SK-N-SH treated with all-trans-retinoic acid at 6 μM for 48 hours (cell line): ENCODE data around the gene SEMA4D.
A peak's percentile ranks its signal among the peaks of the same experiment; 100 is the strongest.

Experiments used
- ATAC-seq: fragments of 200-7000 bp; cut with Tn5 transposase; 3 replicates; pipeline ENCODE4 v1.9.1; 2020; ENCODE audit warnings: mild to moderate bottlenecking, moderate library complexity
- BACH2 ChIP-seq: fragments of 250-450 bp; sonication (Bioruptor Pico); IDR thresholded peaks from 2 replicates; pipeline ENCODE4 v1.9.0; 2021; ENCODE audit warnings: mild to moderate bottlenecking, borderline replicate concordance
- CSDC2 ChIP-seq: fragments of 250-450 bp; sonication (Bioruptor Pico); IDR thresholded peaks from 2 replicates; pipeline ENCODE4 v1.5.0; 2020; ENCODE audit warnings: mild to moderate bottlenecking, moderate library complexity
- ESRRG ChIP-seq: fragments of 250-450 bp; sonication (Bioruptor Pico); IDR thresholded peaks from 2 replicates; pipeline ENCODE4 v1.6.1; 2021; ENCODE audit warnings: mild to moderate bottlenecking
- GLIS3 ChIP-seq: fragments of 250-450 bp; sonication (Bioruptor Pico); IDR thresholded peaks from 2 replicates; pipeline ENCODE4 v1.5.0; 2020; ENCODE audit warnings: mild to moderate bottlenecking, moderate library complexity
- ISL1 ChIP-seq: fragments of 250-450 bp; sonication (Bioruptor Pico); IDR thresholded peaks from 2 replicates; pipeline ENCODE4 v2.1.2; 2022; ENCODE audit warnings: mild to moderate bottlenecking, moderate library complexity
- PPARA ChIP-seq: fragments of 250-450 bp; sonication (Bioruptor Pico); IDR thresholded peaks from 2 replicates; pipeline ENCODE4 v1.5.0; 2020; ENCODE audit warnings: mild to moderate bottlenecking, borderline replicate concordance
- RARB ChIP-seq: fragments of 250-450 bp; sonication (Bioruptor Pico); IDR thresholded peaks from 2 replicates; pipeline ENCODE4 v1.8.0; 2021; ENCODE audit warnings: mild to moderate bottlenecking, moderate library complexity
- SNAI2 ChIP-seq: fragments of 250-450 bp; sonication (Bioruptor Pico); IDR thresholded peaks from 2 replicates; pipeline ENCODE4 v1.5.0; 2020; ENCODE audit warnings: mild to moderate bottlenecking, moderate library complexity
- TCF4 ChIP-seq: fragments of 250-450 bp; sonication (Bioruptor Pico); IDR thresholded peaks from 2 replicates; pipeline ENCODE4 v1.8.0; 2021; ENCODE audit warnings: mild to moderate bottlenecking, moderate library complexity, borderline replicate concordance
- ZC3H10 ChIP-seq: fragments of 250-450 bp; sonication (Bioruptor Pico); IDR thresholded peaks from 2 replicates; pipeline ENCODE4 v1.5.1; 2021; ENCODE audit warnings: mild to moderate bottlenecking, moderate library complexity
- ZFP3 ChIP-seq: fragments of 250-450 bp; sonication (Bioruptor Pico); IDR thresholded peaks from 2 replicates; pipeline ENCODE4 v1.5.0; 2020; ENCODE audit warnings: mild to moderate bottlenecking, moderate library complexity
- ZFP30 ChIP-seq: fragments of 450-650 bp; formaldehyde crosslinking; IDR thresholded peaks from 2 replicates; pipeline ENCODE4 v1.5.0; 2022; ENCODE audit warnings: mild to moderate bottlenecking, moderate library complexity
- ZNF565 ChIP-seq: fragments of 450-650 bp; formaldehyde crosslinking; conservative IDR thresholded peaks from 2 replicates; pipeline ENCODE4 v1.5.0; 2020; ENCODE audit warnings: low read depth, mild to moderate bottlenecking, moderate library complexity
- ZNF8 ChIP-seq: fragments of 450-650 bp; formaldehyde crosslinking; IDR thresholded peaks from 2 replicates; pipeline ENCODE4 v1.5.0; 2020; ENCODE audit warnings: mild to moderate bottlenecking, moderate library complexity
- TF ChIP-seq, protein P1 (sequence below): fragments of 250-450 bp; sonication (Bioruptor Pico); IDR thresholded peaks from 2 replicates; pipeline ENCODE4 v1.8.0; 2020; ENCODE audit warnings: mild to moderate bottlenecking, moderate library complexity, borderline replicate concordance
- TF ChIP-seq, protein P2 (sequence below): fragments of 250-450 bp; sonication (Bioruptor Pico); IDR thresholded peaks from 2 replicates; pipeline ENCODE4 v1.5.1; 2021; ENCODE audit warnings: mild to moderate bottlenecking, moderate library complexity
- TF ChIP-seq, protein P3 (sequence below): fragments of 250-450 bp; sonication (Bioruptor Pico); IDR thresholded peaks from 2 replicates; pipeline ENCODE4 v1.8.0; 2021; ENCODE audit warnings: low read depth, mild to moderate bottlenecking, moderate library complexity, borderline replicate concordance
- TF ChIP-seq, protein P4 (sequence below): fragments of 250-450 bp; sonication (Bioruptor Pico); IDR thresholded peaks from 2 replicates; pipeline ENCODE4 v1.5.1; 2020; ENCODE audit warnings: low read depth, mild to moderate bottlenecking, moderate library complexity
- TF ChIP-seq, protein P5 (sequence below): fragments of 250-450 bp; sonication (Bioruptor Pico); IDR thresholded peaks from 2 replicates; pipeline ENCODE4 v1.5.0; 2020; ENCODE audit warnings: mild to moderate bottlenecking, moderate library complexity

The SEMA4D gene

DNA sequence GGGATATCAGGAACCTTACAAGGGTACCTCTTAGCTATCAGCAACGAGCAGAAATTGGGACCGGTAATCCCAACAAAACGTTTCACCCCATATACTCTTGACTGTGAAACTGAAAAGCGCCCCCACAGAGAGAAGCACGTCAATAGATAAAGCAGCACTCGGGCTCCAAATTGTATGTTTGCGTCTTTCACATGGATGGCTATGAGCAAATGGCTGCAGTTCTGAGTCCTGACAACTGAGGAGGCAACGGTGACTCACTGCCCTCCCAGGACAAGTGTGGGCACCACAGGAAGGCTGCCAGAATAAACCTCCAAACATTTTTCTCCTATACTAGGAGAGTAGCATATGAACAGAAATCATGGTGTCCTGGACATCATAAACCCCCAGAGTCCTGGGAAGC, 36.6 kb downstream of the SEMA4D start:
- no peak for TF ChIP-seq CSDC2 (CRISPR knock-in tag)
- TF ChIP-seq, all 23 proteins: peak for 0

DNA sequence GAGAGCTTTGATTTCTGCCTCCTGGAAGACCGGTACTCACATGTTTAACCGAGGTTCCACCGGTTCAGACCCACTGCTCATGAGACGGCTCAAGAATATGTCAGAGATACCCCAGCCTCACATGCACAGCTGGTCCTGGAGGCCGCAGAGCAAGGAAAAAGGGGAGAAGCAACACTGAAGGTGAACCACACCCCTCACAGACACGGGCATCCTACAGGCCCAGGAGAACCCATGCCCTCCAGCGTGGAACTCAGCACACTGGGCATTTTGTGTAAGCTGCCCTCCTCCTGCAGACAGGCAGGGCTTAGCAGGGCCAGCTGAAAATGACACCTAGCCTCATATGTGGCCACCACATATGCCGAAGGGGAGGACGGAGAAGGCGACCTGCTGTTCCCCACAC, 37.4 kb downstream of the SEMA4D start:
- TF ChIP-seq ZFP30 (CRISPR knock-in tag) (no peak), PPARA (CRISPR knock-in tag) (no peak), ZFP3 (no peak), ZNF565 (CRISPR knock-in tag) (no peak), ZC3H10 (CRISPR knock-in tag) (no peak), ESRRG (CRISPR knock-in tag) (no peak), GLIS3 (CRISPR knock-in tag) (no peak)
- TF ChIP-seq, protein P1, sequence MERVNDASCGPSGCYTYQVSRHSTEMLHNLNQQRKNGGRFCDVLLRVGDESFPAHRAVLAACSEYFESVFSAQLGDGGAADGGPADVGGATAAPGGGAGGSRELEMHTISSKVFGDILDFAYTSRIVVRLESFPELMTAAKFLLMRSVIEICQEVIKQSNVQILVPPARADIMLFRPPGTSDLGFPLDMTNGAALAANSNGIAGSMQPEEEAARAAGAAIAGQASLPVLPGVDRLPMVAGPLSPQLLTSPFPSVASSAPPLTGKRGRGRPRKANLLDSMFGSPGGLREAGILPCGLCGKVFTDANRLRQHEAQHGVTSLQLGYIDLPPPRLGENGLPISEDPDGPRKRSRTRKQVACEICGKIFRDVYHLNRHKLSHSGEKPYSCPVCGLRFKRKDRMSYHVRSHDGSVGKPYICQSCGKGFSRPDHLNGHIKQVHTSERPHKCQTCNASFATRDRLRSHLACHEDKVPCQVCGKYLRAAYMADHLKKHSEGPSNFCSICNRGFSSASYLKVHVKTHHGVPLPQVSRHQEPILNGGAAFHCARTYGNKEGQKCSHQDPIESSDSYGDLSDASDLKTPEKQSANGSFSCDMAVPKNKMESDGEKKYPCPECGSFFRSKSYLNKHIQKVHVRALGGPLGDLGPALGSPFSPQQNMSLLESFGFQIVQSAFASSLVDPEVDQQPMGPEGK (CRISPR knock-in tag) = no peak
- TF ChIP-seq, protein P2, sequence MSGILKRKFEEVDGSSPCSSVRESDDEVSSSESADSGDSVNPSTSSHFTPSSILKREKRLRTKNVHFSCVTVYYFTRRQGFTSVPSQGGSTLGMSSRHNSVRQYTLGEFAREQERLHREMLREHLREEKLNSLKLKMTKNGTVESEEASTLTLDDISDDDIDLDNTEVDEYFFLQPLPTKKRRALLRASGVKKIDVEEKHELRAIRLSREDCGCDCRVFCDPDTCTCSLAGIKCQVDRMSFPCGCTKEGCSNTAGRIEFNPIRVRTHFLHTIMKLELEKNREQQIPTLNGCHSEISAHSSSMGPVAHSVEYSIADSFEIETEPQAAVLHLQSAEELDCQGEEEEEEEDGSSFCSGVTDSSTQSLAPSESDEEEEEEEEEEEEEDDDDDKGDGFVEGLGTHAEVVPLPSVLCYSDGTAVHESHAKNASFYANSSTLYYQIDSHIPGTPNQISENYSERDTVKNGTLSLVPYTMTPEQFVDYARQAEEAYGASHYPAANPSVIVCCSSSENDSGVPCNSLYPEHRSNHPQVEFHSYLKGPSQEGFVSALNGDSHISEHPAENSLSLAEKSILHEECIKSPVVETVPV (CRISPR knock-in tag) = no peak
- TF ChIP-seq, all 23 proteins: peak for 0

More for the DNA sequence above, 36.6 kb downstream of the SEMA4D start:
- peak; percentile 92 for ATAC-seq

DNA sequence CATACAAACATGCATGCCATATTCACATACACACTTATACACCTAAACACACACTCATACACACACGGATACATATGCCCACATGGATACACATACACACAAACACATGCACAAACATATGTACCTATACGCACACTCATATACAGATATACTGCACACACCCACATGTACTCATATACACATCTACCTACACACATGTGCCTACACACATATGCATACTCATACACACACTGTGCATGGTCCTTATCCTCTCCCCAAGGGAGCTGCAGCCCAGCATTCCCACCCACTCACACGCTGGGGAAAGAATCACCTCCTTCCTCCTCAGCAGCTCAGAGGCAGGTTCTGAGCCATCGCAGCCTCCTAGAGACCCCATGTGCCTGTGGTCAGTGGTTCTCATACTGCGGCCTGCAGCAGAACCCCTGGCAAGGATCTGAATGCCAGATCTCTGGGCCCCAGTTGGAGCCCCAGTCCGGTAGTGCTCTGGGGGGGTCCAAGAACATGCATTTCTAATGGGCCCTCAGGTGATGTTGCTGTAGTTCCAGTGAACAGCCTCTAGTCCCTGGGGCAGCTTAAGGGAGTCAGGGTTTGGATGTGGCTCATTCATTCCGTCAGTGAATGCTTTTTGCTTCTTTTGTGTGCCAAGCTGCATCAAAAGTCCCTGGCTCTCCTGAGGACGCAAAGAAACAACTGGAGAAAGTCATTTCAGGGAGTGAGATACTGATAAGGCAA, 39.0 kb downstream of the SEMA4D start:
- ATAC-seq = no peak
- TF ChIP-seq, protein P3, sequence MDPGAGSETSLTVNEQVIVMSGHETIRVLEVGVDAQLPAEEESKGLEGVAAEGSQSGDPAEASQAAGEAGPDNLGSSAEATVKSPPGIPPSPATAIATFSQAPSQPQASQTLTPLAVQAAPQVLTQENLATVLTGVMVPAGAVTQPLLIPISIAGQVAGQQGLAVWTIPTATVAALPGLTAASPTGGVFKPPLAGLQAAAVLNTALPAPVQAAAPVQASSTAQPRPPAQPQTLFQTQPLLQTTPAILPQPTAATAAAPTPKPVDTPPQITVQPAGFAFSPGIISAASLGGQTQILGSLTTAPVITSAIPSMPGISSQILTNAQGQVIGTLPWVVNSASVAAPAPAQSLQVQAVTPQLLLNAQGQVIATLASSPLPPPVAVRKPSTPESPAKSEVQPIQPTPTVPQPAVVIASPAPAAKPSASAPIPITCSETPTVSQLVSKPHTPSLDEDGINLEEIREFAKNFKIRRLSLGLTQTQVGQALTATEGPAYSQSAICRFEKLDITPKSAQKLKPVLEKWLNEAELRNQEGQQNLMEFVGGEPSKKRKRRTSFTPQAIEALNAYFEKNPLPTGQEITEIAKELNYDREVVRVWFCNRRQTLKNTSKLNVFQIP = no peak
- no peak for TF ChIP-seq BACH2 (CRISPR knock-in tag)
- no peak for TF ChIP-seq TCF4 (CRISPR knock-in tag)
- TF ChIP-seq ZNF8 = no peak
- no peak for TF ChIP-seq ESRRG (CRISPR knock-in tag)
- TF ChIP-seq, protein P2 (CRISPR knock-in tag) = no peak
- TF ChIP-seq GLIS3 (CRISPR knock-in tag) = no peak
- TF ChIP-seq, protein P1 (CRISPR knock-in tag) = no peak
- no peak for TF ChIP-seq ZC3H10 (CRISPR knock-in tag)
- no peak for TF ChIP-seq RARB (CRISPR knock-in tag)
- TF ChIP-seq, protein P4, sequence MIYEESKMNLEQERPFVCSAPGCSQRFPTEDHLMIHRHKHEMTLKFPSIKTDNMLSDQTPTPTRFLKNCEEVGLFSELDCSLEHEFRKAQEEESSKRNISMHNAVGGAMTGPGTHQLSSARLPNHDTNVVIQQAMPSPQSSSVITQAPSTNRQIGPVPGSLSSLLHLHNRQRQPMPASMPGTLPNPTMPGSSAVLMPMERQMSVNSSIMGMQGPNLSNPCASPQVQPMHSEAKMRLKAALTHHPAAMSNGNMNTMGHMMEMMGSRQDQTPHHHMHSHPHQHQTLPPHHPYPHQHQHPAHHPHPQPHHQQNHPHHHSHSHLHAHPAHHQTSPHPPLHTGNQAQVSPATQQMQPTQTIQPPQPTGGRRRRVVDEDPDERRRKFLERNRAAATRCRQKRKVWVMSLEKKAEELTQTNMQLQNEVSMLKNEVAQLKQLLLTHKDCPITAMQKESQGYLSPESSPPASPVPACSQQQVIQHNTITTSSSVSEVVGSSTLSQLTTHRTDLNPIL (CRISPR knock-in tag) = no peak
- no peak for TF ChIP-seq ZFP3
- no peak for TF ChIP-seq ISL1 (CRISPR knock-in tag)
- TF ChIP-seq PPARA (CRISPR knock-in tag) = no peak
- TF ChIP-seq, protein P5, sequence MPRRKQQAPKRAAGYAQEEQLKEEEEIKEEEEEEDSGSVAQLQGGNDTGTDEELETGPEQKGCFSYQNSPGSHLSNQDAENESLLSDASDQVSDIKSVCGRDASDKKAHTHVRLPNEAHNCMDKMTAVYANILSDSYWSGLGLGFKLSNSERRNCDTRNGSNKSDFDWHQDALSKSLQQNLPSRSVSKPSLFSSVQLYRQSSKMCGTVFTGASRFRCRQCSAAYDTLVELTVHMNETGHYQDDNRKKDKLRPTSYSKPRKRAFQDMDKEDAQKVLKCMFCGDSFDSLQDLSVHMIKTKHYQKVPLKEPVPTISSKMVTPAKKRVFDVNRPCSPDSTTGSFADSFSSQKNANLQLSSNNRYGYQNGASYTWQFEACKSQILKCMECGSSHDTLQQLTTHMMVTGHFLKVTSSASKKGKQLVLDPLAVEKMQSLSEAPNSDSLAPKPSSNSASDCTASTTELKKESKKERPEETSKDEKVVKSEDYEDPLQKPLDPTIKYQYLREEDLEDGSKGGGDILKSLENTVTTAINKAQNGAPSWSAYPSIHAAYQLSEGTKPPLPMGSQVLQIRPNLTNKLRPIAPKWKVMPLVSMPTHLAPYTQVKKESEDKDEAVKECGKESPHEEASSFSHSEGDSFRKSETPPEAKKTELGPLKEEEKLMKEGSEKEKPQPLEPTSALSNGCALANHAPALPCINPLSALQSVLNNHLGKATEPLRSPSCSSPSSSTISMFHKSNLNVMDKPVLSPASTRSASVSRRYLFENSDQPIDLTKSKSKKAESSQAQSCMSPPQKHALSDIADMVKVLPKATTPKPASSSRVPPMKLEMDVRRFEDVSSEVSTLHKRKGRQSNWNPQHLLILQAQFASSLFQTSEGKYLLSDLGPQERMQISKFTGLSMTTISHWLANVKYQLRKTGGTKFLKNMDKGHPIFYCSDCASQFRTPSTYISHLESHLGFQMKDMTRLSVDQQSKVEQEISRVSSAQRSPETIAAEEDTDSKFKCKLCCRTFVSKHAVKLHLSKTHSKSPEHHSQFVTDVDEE (CRISPR knock-in tag) = no peak
- TF ChIP-seq CSDC2 (CRISPR knock-in tag) = no peak
- TF ChIP-seq ZFP30 (CRISPR knock-in tag) = no peak
- TF ChIP-seq SNAI2 = no peak

More for the DNA sequence above, 37.4 kb downstream of the SEMA4D start:
- ATAC-seq = no peak
